GM21515 (cell line): ENCODE measurements around the gene ZFAND3.
"Not testable (repeated sequence)": the region's sequence is repeated elsewhere in the genome, so short reads cannot be mapped to it uniquely, and the experiment has no call there.

Experiments
- ATAC-seq: cut with Tn5 transposase; IDR thresholded peaks from one replicate; pipeline ENCODE4 v1.9.1; 2021; ENCODE audit not compliant: unreplicated experiment

The ZFAND3 gene

GRCh38 chr6:37862992-37863391, 43.5 kb downstream of the ZFAND3 start:
- no peak for ATAC-seq

GRCh38 chr6:37864250-37864649, 44.7 kb downstream of the ZFAND3 start:
- ATAC-seq: no peak

GRCh38 chr6:37865504-37865903, 46.0 kb downstream of the ZFAND3 start:
- ATAC-seq: no peak

- ATAC-seq: no peak
Measured at GRCh38 chr6:37866590-37867507, 47.3 kb downstream of the ZFAND3 start.

GRCh38 chr6:37867756-37868446, 48.4 kb downstream of the ZFAND3 start:
- ATAC-seq: peak; percentile 58

GRCh38 chr6:37868447-37868825, 48.9 kb downstream of the ZFAND3 start:
- ATAC-seq: peak; percentile 11

- ATAC-seq: no peak
Measured at GRCh38 chr6:37871616-37872372, 52.3 kb downstream of the ZFAND3 start.

- ATAC-seq: no peak
Measured at GRCh38 chr6:37872373-37872745, 52.8 kb downstream of the ZFAND3 start.

GRCh38 chr6:37874726-37875125, 55.2 kb downstream of the ZFAND3 start:
- no peak for ATAC-seq

GRCh38 chr6:37875561-37876309, 56.2 kb downstream of the ZFAND3 start:
- no peak for ATAC-seq

GRCh38 chr6:37876843-37877242, 57.3 kb downstream of the ZFAND3 start:
- no peak for ATAC-seq

GRCh38 chr6:37877373-37878149, 58.0 kb downstream of the ZFAND3 start:
- no peak for ATAC-seq

- ATAC-seq: no peak
Measured at GRCh38 chr6:37878150-37878710, 58.7 kb downstream of the ZFAND3 start.

GRCh38 chr6:37880602-37881001, 61.1 kb downstream of the ZFAND3 start:
- ATAC-seq: not testable (repeated sequence)

- ATAC-seq: no peak
Measured at GRCh38 chr6:37882292-37882691, 62.8 kb downstream of the ZFAND3 start.

GRCh38 chr6:37882724-37883413, 63.3 kb downstream of the ZFAND3 start:
- ATAC-seq: no peak

- no peak for ATAC-seq
Measured at GRCh38 chr6:37884548-37884947, 65.0 kb downstream of the ZFAND3 start.

- no peak for ATAC-seq
Measured at GRCh38 chr6:37889051-37889450, 69.5 kb downstream of the ZFAND3 start.

- no peak for ATAC-seq
Measured at GRCh38 chr6:37889486-37889885, 70.0 kb downstream of the ZFAND3 start.
